CD14-positive monocyte (primary cell): Measurements from ENCODE around the gene CCDC88A. TPM values are rescaled to one million over a fixed set of nuclear protein-coding genes. Genes with fewer than 3 reads are reported as not detected.

Experiments used
- DNase-seq, 3 donors: peaks; one replicate each; pipeline ENCODE4 v3.0.0-alpha.2; 2011 to 2022
- H2AFZ ChIP-seq: 2 replicates; pipeline ENCODE4 v1.6.0; 2012; ENCODE audit warnings: mild to moderate bottlenecking, low read depth, low read length, inconsistent platforms; ENCODE audit not compliant: insufficient read depth, poor library complexity, severe bottlenecking
- H3K27ac ChIP-seq, 2 donors: 1 replicate in 1 of 2; 2 replicates in 1 of 2; pipeline ENCODE4 v1.5.1; 2012 to 2013; ENCODE audit warnings: low read length in 2 of 2, control low read depth in 1 of 2, inconsistent platforms in 1 of 2, low read depth in 1 of 2, mild to moderate bottlenecking in 1 of 2
- H3K27me3 ChIP-seq, 2 donors: one replicate each; pipeline versions ENCODE4 v1.6.0 to v1.6.1; 2011 to 2013; ENCODE audit warnings: low read length in 2 of 2; ENCODE audit not compliant: control insufficient read depth in 2 of 2, insufficient read depth in 2 of 2
- H3K36me3 ChIP-seq, 2 donors: replicated peaks in 1 of 2; 1 replicate in 1 of 2; 2 replicates in 1 of 2; pipeline versions ENCODE4 v1.5.1 to v1.6.1; 2012 to 2013; ENCODE audit warnings: low read length in 2 of 2, control low read depth in 1 of 2, inconsistent platforms in 1 of 2, mild to moderate bottlenecking in 1 of 2; ENCODE audit not compliant: insufficient read depth in 2 of 2, control insufficient read depth in 1 of 2
- H3K4me1 ChIP-seq, 2 donors: 1 replicate in 1 of 2; 2 replicates in 1 of 2; pipeline versions ENCODE4 v1.5.1 to v1.6.1; 2012 to 2013; ENCODE audit warnings: low read length in 2 of 2, control low read depth in 1 of 2, inconsistent platforms in 1 of 2, mild to moderate bottlenecking in 1 of 2, moderate library complexity in 1 of 2; ENCODE audit not compliant: insufficient read depth in 2 of 2, control insufficient read depth in 1 of 2
- H3K4me2 ChIP-seq: replicated peaks from 2 replicates; pipeline ENCODE3; 2012; ENCODE audit warnings: low read length, moderate library complexity, mild to moderate bottlenecking; ENCODE audit not compliant: poor library complexity, severe bottlenecking; ENCODE audit errors: extremely low read depth
- H3K4me3 ChIP-seq, 3 experiments: fragments of 200-600 bp in 1 of 3; sonication (generic) in 1 of 3; replicated peaks in 1 of 3; 1 replicate in 2 of 3; 2 replicates in 1 of 3; pipeline ENCODE4 v1.5.1; 2011 to 2013; ENCODE audit warnings: low read length in 3 of 3, mild to moderate bottlenecking in 3 of 3, control low read depth in 2 of 3, low read depth in 2 of 3, inconsistent platforms in 1 of 3, moderate library complexity in 1 of 3
- H3K79me2 ChIP-seq: 2 replicates; pipeline ENCODE4 v1.6.0; 2012; ENCODE audit warnings: mild to moderate bottlenecking, control low read depth, inconsistent platforms, low read length, moderate library complexity; ENCODE audit not compliant: insufficient read depth
- H3K9ac ChIP-seq: 2 replicates; pipeline ENCODE4 v1.6.0; 2017; ENCODE audit warnings: low read length, mild to moderate bottlenecking; ENCODE audit not compliant: insufficient read depth, poor library complexity, severe bottlenecking
- H3K9me3 ChIP-seq, 2 donors: replicated peaks in 1 of 2; 1 replicate in 1 of 2; 2 replicates in 1 of 2; pipeline versions ENCODE4 v1.5.1 to v1.6.1; 2012 to 2013; ENCODE audit warnings: low read length in 2 of 2, control low read depth in 1 of 2; ENCODE audit not compliant: control insufficient read depth in 1 of 2, insufficient read depth in 1 of 2
- H4K20me1 ChIP-seq: 2 replicates; pipeline ENCODE4 v1.6.0; 2012; ENCODE audit warnings: mild to moderate bottlenecking, low read length, control low read depth, moderate library complexity; ENCODE audit not compliant: insufficient read depth
- H3K27ac Mint-ChIP-seq, 7 donors: one replicate each; pipeline ENCODE4 v1.8.0; 2020; ENCODE audit warnings: mild to moderate bottlenecking in 7 of 7, mixed read lengths in 7 of 7, moderate library complexity in 6 of 7, inconsistent platforms in 2 of 7
- H3K27me3 Mint-ChIP-seq, 3 donors: one replicate each; pipeline ENCODE4 v1.8.0; 2021 to 2022; ENCODE audit warnings: low read depth in 3 of 3, mild to moderate bottlenecking in 3 of 3, mixed read lengths in 3 of 3, moderate library complexity in 3 of 3, inconsistent platforms in 1 of 3
- H3K36me3 Mint-ChIP-seq, 2 donors: one replicate each; pipeline ENCODE4 v1.8.0; 2020; ENCODE audit warnings: mixed read lengths in 2 of 2, inconsistent platforms in 1 of 2, mild to moderate bottlenecking in 1 of 2
- H3K4me1 Mint-ChIP-seq: one replicate; pipeline ENCODE4 v1.8.0; 2020; ENCODE audit warnings: mild to moderate bottlenecking, mixed read lengths
- H3K4me3 Mint-ChIP-seq, 2 donors: one replicate each; pipeline ENCODE4 v1.8.0; 2020; ENCODE audit warnings: mild to moderate bottlenecking in 2 of 2, mixed read lengths in 2 of 2, moderate library complexity in 1 of 2
- H3K9me3 Mint-ChIP-seq, 7 donors: one replicate each; pipeline ENCODE4 v1.8.0; 2020 to 2022; ENCODE audit warnings: mixed read lengths in 7 of 7, mild to moderate bottlenecking in 6 of 7, moderate library complexity in 6 of 7, inconsistent platforms in 2 of 7
- CTCF ChIP-seq: fragments of 200-600 bp; IDR thresholded peaks from one replicate; pipeline ENCODE4 v1.8.0; 2022; ENCODE audit warnings: antibody characterized with exemption, mild to moderate bottlenecking
- WGBS: methylation state at CpG from one replicate; pipeline ENCODE4 v1.1.5; 2013; ENCODE audit warnings: missing lambda C conversion rate; ENCODE audit not compliant: insufficient coverage; 5-methylcytosine and 5-hydroxymethylcytosine counted together
- intact Hi-C, 2 donors: fragments of 100-400 bp; cut with micrococcal nuclease; formaldehyde crosslinking; loops; one replicate each; pipeline versions ENCODE4 v1.15.0 to v1.15.1; 2023
- polyA plus RNA-seq, 3 donors: library from polyadenylated mRNA; depleted of rRNA in 1 of 3; unstranded in 2 of 3; stranded (reverse) in 1 of 3; fragments of 300-500 nt in 2 of 3; fragments of >200 nt in 1 of 3; fragmentation: Illumina TruSeq in 2 of 3; gene quantifications; 1 replicate in 2 of 3; 2 replicates in 1 of 3; pipeline ENCODE4 v1.2.3, GENCODE V29; 2012 to 2021

Gene CCDC88A
- polyA plus RNA-seq, 3 donors = 9.9 to 57.1 (median 17.9) TPM

DNA sequence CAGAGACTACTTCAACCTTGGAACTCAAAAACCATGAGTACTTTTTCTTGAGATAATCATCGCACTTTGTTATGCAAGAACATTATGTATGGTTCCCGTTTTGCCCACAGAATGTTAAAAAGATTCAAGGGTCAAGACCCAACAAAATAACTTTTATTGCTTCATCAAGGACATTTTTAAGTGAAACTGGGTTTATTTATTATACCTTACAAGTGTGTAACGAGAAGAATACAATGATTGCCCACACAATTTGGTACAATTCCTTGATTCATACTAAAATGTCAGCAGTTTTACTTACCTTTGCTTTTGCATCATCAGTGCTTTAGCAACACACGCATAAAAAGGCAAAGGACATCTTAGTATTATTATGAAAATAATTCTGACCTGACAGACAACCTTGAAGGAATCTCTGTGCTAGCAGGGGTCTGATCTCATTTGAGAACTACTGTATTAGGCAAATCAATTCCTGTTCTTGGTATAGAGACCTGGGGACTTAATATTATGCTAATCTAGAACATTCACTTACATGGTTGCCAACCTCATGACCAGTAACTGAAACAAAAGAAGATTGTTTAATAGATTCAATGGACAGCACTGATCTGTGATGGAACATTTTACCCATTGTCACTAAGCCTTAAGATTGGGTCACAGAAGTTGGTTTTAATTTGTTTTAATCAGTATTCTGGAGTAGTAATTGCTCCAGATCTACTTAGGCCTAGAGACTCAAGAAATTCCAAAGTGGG is 16.2 kb downstream of the CCDC88A start:
- H3K4me1 ChIP-seq = peaks cover 10 to 13% of the 10 kb centered on the region in 2 donors
- H3K27ac ChIP-seq = peak overlapping the region in 1 of 2 donors; percentile 69
- peaks cover 93% of the 10 kb centered on the region for H3K79me2 ChIP-seq
- intact Hi-C loops = no loop called here
- peak in 1 of 3 donors; percentile 23 for DNase-seq
- peaks cover 39 to 63% of the 10 kb centered on the region in 2 donors for H3K36me3 Mint-ChIP-seq
- H3K27me3 Mint-ChIP-seq = no peaks in the 10 kb centered on the region
- peak overlapping the region; percentile 30 to 77 (median 58) for H3K27ac Mint-ChIP-seq
- H3K9me3 ChIP-seq = no peaks in the 10 kb centered on the region
- no peak overlapping the region for H3K4me2 ChIP-seq
- peaks cover 29 to 73% of the 10 kb centered on the region in 2 donors for H3K36me3 ChIP-seq
- TF ChIP-seq CTCF = no peak
- H2AFZ ChIP-seq = no peak overlapping the region
- H3K9ac ChIP-seq = no peak overlapping the region
- H3K4me3 ChIP-seq = no peak overlapping the region
- no peaks in the 10 kb centered on the region for H3K9me3 Mint-ChIP-seq
- no peak overlapping the region for H3K4me3 Mint-ChIP-seq
- whole genome bisulfite sequencing = no CpG with 5 or more reads among the region's 4 CpGs
- no peaks in the 10 kb centered on the region for H3K27me3 ChIP-seq
- H3K4me1 Mint-ChIP-seq = peaks cover 12% of the 10 kb centered on the region
- H4K20me1 ChIP-seq = peaks cover 60% of the 10 kb centered on the region

GRCh38 chr2:55401124-55401523 is 18.5 kb downstream of the CCDC88A start:
- Histone ChIP-seq H3K4me1 (peaks cover 10 to 13% of the 10 kb centered on the region in 2 donors), H3K27ac (no peak overlapping the region), H3K4me3 (no peak overlapping the region), H4K20me1 (peaks cover 49% of the 10 kb centered on the region), H3K9ac (no peak overlapping the region), H3K4me2 (no peak overlapping the region), H3K36me3 (peaks cover 20 to 56% of the 10 kb centered on the region in 2 donors), H3K79me2 (peaks cover 86% of the 10 kb centered on the region), H3K27me3 (no peaks in the 10 kb centered on the region), H3K9me3 (no peaks in the 10 kb centered on the region), H2AFZ (no peak overlapping the region)
- intact Hi-C loops = no loop called here
- Mint-ChIP-seq H3K36me3 (peaks cover 35 to 48% of the 10 kb centered on the region in 2 donors), H3K27ac (peak overlapping the region in 5 of 7 donors; percentile 30 to 66 (median 45)), H3K9me3 (no peaks in the 10 kb centered on the region), H3K4me1 (peaks cover 11% of the 10 kb centered on the region), H3K4me3 (no peak overlapping the region), H3K27me3 (no peaks in the 10 kb centered on the region)
- DNase-seq = no peak
- TF ChIP-seq CTCF = no peak
- WGBS = 100% methylated on average over 1 of the region's 1 CpG
